ENCODE data around the gene ASS1.
"Not testable (repeated sequence)": the region's sequence is repeated elsewhere in the genome, so short reads cannot be mapped to it uniquely, and the experiment has no call there.

ASS1 gene

GRCh38 chr9:130433168-130433946 is 11.4 kb upstream of the ASS1 start:
- in situ Hi-C loops (cut with MboI; ENCODE audit: low sequenced_read_pairs) = no loop called here

GRCh38 chr9:130433947-130434262 is 10.9 kb upstream of the ASS1 start:
- in situ Hi-C loops (cut with MboI; ENCODE audit: low sequenced_read_pairs) = no loop called here

- in situ Hi-C loops (cut with MboI; ENCODE audit: low sequenced_read_pairs) = not testable (repeated sequence)
Measured at GRCh38 chr9:130434656-130435055, 10.1 kb upstream of the ASS1 start.

GRCh38 chr9:130437011-130437789 is 7.6 kb upstream of the ASS1 start:
- in situ Hi-C loops (cut with MboI; ENCODE audit: low sequenced_read_pairs) = no loop called here

GRCh38 chr9:130438382-130438981 is 6.3 kb upstream of the ASS1 start:
- in situ Hi-C loops (cut with MboI; ENCODE audit: low sequenced_read_pairs) = no loop called here

GRCh38 chr9:130441031-130441430 is 3.7 kb upstream of the ASS1 start:
- in situ Hi-C loops (cut with MboI; ENCODE audit: low sequenced_read_pairs) = no loop called here

- in situ Hi-C loops (cut with MboI; ENCODE audit: low sequenced_read_pairs) = no loop called here
Measured at GRCh38 chr9:130442746-130443455, 1.9 kb upstream of the ASS1 start.

GRCh38 chr9:130443456-130443801 is 1.3 kb upstream of the ASS1 start:
- in situ Hi-C loops (cut with MboI; ENCODE audit: low sequenced_read_pairs) = no loop called here

GRCh38 chr9:130443840-130444492 is 795 bp upstream of the ASS1 start:
- in situ Hi-C loops (cut with MboI; ENCODE audit: low sequenced_read_pairs) = no loop called here

GRCh38 chr9:130445268-130445983 is 665 bp downstream of the ASS1 start:
- in situ Hi-C loops (cut with MboI; ENCODE audit: low sequenced_read_pairs) = no loop called here

- in situ Hi-C loops (cut with MboI; ENCODE audit: low sequenced_read_pairs) = no loop called here
Measured at GRCh38 chr9:130446101-130446861, 1.5 kb downstream of the ASS1 start.

GRCh38 chr9:130447193-130447816 is 2.5 kb downstream of the ASS1 start:
- in situ Hi-C loops (cut with MboI; ENCODE audit: low sequenced_read_pairs) = no loop called here

- in situ Hi-C loops (cut with MboI; ENCODE audit: low sequenced_read_pairs) = no loop called here
Measured at GRCh38 chr9:130448035-130448624, 3.4 kb downstream of the ASS1 start.

- in situ Hi-C loops (cut with MboI; ENCODE audit: low sequenced_read_pairs) = no loop called here
Measured at GRCh38 chr9:130448771-130449603, 4.2 kb downstream of the ASS1 start.

GRCh38 chr9:130450344-130451003 is 5.7 kb downstream of the ASS1 start:
- in situ Hi-C loops (cut with MboI; ENCODE audit: low sequenced_read_pairs) = loop anchor here (25.0 kb wide), 1 partner anchor 237 kb away; the partner anchor contains the start of gene EXOSC2

- in situ Hi-C loops (cut with MboI; ENCODE audit: low sequenced_read_pairs) = loop anchor here (25.0 kb wide), 1 partner anchor 236 kb away; the partner anchor contains the start of gene EXOSC2
Measured at GRCh38 chr9:130451004-130451390, 6.2 kb downstream of the ASS1 start.

Data from HL-60/S4 treated with retinoic acid at 250 ng/mL for 4 days and 3 days (cell line).